ENCODE results near the gene TBC1D22B.

DNA sequence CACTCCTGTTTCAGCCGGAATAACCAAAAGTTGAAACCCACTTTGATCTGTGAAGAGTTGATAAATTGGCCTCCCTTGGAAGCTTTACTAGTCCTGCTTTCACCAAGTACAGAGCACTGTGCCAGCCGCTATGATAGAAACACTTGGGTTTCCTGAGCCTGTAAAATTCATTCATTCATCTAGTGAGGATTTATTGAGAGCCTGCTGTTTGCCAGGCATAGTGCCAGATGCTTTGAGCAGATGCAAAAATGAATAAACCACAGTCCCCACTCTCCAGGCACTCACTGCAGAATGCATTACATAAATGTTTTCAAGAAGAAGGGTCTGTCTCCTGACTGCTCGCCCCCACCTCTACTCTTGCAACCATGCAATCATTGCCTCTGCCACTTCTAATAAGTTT lies 25.7 kb downstream of the TBC1D22B start:
- TF ChIP-seq CTCF (CRISPR knock-in tag; IDR thresholded peaks at IDR 0.05) (no peak), SAP130 (CRISPR knock-in tag; IDR thresholded peaks at IDR 0.05; ENCODE audit: low read depth) (no peak), TCF7L2 (IDR thresholded peaks at IDR 0.05; ENCODE audit: low read depth, low read length) (no peak), BRD4 (CRISPR knock-in tag; IDR thresholded peaks at IDR 0.05) (no peak), FOXA3 (CRISPR knock-in tag; IDR thresholded peaks at IDR 0.05) (no peak)
- TF ChIP-seq, protein P1, sequence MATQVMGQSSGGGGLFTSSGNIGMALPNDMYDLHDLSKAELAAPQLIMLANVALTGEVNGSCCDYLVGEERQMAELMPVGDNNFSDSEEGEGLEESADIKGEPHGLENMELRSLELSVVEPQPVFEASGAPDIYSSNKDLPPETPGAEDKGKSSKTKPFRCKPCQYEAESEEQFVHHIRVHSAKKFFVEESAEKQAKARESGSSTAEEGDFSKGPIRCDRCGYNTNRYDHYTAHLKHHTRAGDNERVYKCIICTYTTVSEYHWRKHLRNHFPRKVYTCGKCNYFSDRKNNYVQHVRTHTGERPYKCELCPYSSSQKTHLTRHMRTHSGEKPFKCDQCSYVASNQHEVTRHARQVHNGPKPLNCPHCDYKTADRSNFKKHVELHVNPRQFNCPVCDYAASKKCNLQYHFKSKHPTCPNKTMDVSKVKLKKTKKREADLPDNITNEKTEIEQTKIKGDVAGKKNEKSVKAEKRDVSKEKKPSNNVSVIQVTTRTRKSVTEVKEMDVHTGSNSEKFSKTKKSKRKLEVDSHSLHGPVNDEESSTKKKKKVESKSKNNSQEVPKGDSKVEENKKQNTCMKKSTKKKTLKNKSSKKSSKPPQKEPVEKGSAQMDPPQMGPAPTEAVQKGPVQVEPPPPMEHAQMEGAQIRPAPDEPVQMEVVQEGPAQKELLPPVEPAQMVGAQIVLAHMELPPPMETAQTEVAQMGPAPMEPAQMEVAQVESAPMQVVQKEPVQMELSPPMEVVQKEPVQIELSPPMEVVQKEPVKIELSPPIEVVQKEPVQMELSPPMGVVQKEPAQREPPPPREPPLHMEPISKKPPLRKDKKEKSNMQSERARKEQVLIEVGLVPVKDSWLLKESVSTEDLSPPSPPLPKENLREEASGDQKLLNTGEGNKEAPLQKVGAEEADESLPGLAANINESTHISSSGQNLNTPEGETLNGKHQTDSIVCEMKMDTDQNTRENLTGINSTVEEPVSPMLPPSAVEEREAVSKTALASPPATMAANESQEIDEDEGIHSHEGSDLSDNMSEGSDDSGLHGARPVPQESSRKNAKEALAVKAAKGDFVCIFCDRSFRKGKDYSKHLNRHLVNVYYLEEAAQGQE (IDR thresholded peaks at IDR 0.05; ENCODE audit: borderline replicate concordance in 1 of 2, low read depth in 1 of 2, low read length in 2 of 2), result no peak

Data from HepG2 (cell line).